ENCODE measurements around the gene UTP14C. TPM values are rescaled to one million over a fixed set of nuclear protein-coding genes. Genes with fewer than 3 reads are reported as not detected.
"Not testable (repeated sequence)": the region's sequence is repeated elsewhere in the genome, so short reads cannot be mapped to it uniquely, and the experiment has no call there.

The UTP14C gene
- total and polyA plus RNA-seq, 4 donors: 5.8 to 18.7 (median 9.6) TPM

DNA sequence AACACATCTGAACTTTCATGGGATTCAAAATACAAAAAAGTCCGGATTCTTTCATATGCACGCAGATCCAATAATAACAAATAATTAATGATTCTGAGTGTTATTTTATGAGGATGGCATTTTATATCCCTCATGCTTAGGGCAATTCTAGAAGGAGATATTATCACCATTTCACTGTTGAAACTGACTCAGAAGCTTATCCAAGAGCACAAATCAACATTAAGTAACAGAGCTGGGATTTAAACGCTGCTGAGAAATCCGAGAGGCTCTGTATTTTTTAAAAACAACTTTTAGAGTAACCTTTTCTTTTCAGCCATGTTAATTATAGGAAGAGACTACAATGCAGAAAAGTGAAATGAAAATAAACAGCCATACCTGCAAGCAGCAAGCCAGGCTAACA is 43.6 kb upstream of the UTP14C start:
- Histone ChIP-seq H3K27ac (ENCODE audit: low read depth in 1 of 2, low read length in 2 of 2) (no peak overlapping the region), H3K9me3 (ENCODE audit: control insufficient read depth in 4 of 4, low read length in 3 of 4) (no peaks in the 10 kb centered on the region), H3K27me3 (ENCODE audit: control insufficient read depth in 4 of 4, insufficient read depth in 4 of 4, low read length in 3 of 4) (no peaks in the 10 kb centered on the region), H3K36me3 (ENCODE audit: control insufficient read depth in 4 of 4, insufficient read depth in 3 of 4, low read depth in 1 of 4, low read length in 3 of 4) (no peaks in the 10 kb centered on the region), H3K4me3 (ENCODE audit: low read depth in 1 of 3, low read length in 3 of 3) (no peak overlapping the region), H3K4me1 (ENCODE audit: control insufficient read depth in 4 of 4, insufficient read depth in 4 of 4, low read length in 3 of 4) (peaks cover 0 to 15% (median 6%) of the 10 kb centered on the region in 4 donors), H3K9ac (ENCODE audit: low read depth in 1 of 2, low read length in 2 of 2) (no peak overlapping the region)
- WGBS: 64% methylated on average over 4 of the region's 4 CpGs
- DNase-seq (ENCODE audit: low spot score): no peak
- no peak for TF ChIP-seq NR2F2 (IDR thresholded peaks at IDR 0.05)
- no peak for TF ChIP-seq SP1 (IDR thresholded peaks at IDR 0.05)
- no peak for TF ChIP-seq TAF1 (conservative IDR thresholded peaks at IDR 0.05)
- TF ChIP-seq, protein P1, sequence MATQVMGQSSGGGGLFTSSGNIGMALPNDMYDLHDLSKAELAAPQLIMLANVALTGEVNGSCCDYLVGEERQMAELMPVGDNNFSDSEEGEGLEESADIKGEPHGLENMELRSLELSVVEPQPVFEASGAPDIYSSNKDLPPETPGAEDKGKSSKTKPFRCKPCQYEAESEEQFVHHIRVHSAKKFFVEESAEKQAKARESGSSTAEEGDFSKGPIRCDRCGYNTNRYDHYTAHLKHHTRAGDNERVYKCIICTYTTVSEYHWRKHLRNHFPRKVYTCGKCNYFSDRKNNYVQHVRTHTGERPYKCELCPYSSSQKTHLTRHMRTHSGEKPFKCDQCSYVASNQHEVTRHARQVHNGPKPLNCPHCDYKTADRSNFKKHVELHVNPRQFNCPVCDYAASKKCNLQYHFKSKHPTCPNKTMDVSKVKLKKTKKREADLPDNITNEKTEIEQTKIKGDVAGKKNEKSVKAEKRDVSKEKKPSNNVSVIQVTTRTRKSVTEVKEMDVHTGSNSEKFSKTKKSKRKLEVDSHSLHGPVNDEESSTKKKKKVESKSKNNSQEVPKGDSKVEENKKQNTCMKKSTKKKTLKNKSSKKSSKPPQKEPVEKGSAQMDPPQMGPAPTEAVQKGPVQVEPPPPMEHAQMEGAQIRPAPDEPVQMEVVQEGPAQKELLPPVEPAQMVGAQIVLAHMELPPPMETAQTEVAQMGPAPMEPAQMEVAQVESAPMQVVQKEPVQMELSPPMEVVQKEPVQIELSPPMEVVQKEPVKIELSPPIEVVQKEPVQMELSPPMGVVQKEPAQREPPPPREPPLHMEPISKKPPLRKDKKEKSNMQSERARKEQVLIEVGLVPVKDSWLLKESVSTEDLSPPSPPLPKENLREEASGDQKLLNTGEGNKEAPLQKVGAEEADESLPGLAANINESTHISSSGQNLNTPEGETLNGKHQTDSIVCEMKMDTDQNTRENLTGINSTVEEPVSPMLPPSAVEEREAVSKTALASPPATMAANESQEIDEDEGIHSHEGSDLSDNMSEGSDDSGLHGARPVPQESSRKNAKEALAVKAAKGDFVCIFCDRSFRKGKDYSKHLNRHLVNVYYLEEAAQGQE (IDR thresholded peaks at IDR 0.05): no peak
- TF ChIP-seq HNF4G (IDR thresholded peaks at IDR 0.05): no peak
- TF ChIP-seq, protein P2, sequence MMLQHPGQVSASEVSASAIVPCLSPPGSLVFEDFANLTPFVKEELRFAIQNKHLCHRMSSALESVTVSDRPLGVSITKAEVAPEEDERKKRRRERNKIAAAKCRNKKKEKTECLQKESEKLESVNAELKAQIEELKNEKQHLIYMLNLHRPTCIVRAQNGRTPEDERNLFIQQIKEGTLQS (IDR thresholded peaks at IDR 0.05): no peak
- TF ChIP-seq MAX (IDR thresholded peaks at IDR 0.05): no peak
- no peak for TF ChIP-seq RAD21 (IDR thresholded peaks at IDR 0.05)
- TF ChIP-seq FOXA2 (IDR thresholded peaks at IDR 0.05): no peak
- TF ChIP-seq FOXA1 (IDR thresholded peaks at IDR 0.05): no peak
- TF ChIP-seq EGR1 (IDR thresholded peaks at IDR 0.05; ENCODE audit: low read depth in 2 of 2): no peak
- TF ChIP-seq, protein P3, sequence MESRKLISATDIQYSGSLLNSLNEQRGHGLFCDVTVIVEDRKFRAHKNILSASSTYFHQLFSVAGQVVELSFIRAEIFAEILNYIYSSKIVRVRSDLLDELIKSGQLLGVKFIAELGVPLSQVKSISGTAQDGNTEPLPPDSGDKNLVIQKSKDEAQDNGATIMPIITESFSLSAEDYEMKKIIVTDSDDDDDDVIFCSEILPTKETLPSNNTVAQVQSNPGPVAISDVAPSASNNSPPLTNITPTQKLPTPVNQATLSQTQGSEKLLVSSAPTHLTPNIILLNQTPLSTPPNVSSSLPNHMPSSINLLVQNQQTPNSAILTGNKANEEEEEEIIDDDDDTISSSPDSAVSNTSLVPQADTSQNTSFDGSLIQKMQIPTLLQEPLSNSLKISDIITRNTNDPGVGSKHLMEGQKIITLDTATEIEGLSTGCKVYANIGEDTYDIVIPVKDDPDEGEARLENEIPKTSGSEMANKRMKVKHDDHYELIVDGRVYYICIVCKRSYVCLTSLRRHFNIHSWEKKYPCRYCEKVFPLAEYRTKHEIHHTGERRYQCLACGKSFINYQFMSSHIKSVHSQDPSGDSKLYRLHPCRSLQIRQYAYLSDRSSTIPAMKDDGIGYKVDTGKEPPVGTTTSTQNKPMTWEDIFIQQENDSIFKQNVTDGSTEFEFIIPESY (IDR thresholded peaks at IDR 0.05): no peak
- no peak for TF ChIP-seq GABPA (IDR thresholded peaks at IDR 0.05 in 1 of 2, conservative IDR thresholded peaks at IDR 0.05 in 1 of 2)

- H3K4me1 ChIP-seq (ENCODE audit: control insufficient read depth in 4 of 4, insufficient read depth in 4 of 4, low read length in 3 of 4): peaks cover 0 to 15% (median 6%) of the 10 kb centered on the region in 4 donors
- DNase-seq (ENCODE audit: low spot score): no peak
Measured at GRCh38 chr13:51981355-51981754, 43.1 kb upstream of the UTP14C start.

DNA sequence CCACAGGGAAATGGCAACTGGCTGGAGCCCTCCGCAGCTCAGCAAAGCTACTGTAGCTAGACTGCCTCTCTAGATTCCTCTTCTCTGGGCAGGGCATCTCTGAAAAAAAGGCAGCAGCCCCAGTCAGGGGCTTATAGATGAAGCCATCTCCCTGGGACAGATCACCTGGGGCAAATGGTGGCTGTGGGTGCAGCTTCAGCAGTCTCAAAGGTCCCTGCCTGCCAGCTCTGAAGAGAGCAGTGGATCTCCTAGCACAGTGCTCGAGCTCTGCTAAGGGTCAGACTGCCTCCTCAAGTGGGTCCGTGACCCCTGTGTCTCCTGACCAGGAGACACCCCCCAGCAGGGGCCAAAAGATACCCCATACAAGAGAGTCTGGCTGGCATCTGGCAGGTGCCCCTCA is 41.2 kb upstream of the UTP14C start:
- not testable (repeated sequence) for H3K36me3 ChIP-seq (ENCODE audit: control insufficient read depth in 4 of 4, insufficient read depth in 3 of 4, low read depth in 1 of 4, low read length in 3 of 4); H3K4me3 ChIP-seq (ENCODE audit: low read depth in 1 of 3, low read length in 3 of 3); DNase-seq (ENCODE audit: low spot score); H3K9ac ChIP-seq (ENCODE audit: low read depth in 1 of 2, low read length in 2 of 2); H3K9me3 ChIP-seq (ENCODE audit: control insufficient read depth in 4 of 4, low read length in 3 of 4); H3K27me3 ChIP-seq (ENCODE audit: control insufficient read depth in 4 of 4, insufficient read depth in 4 of 4, low read length in 3 of 4); H3K27ac ChIP-seq (ENCODE audit: low read depth in 1 of 2, low read length in 2 of 2)
- H3K4me1 ChIP-seq (ENCODE audit: control insufficient read depth in 4 of 4, insufficient read depth in 4 of 4, low read length in 3 of 4): peaks cover 0 to 15% (median 6%) of the 10 kb centered on the region in 4 donors
- 96% methylated on average over 3 of the region's 3 CpGs for WGBS

More at GRCh38 chr13:51981355-51981754, 43.1 kb upstream of the UTP14C start:
- TF ChIP-seq YY1 (IDR thresholded peaks at IDR 0.05) (no peak), TAF1 (conservative IDR thresholded peaks at IDR 0.05) (no peak), EGR1 (IDR thresholded peaks at IDR 0.05; ENCODE audit: low read depth in 2 of 2) (no peak)
- H3K9me3 ChIP-seq (ENCODE audit: control insufficient read depth in 4 of 4, low read length in 3 of 4): no peaks in the 10 kb centered on the region
- H3K4me3 ChIP-seq (ENCODE audit: low read depth in 1 of 3, low read length in 3 of 3): no peak overlapping the region
- no peaks in the 10 kb centered on the region for H3K27me3 ChIP-seq (ENCODE audit: control insufficient read depth in 4 of 4, insufficient read depth in 4 of 4, low read length in 3 of 4)
- 92% methylated on average over 4 of the region's 4 CpGs for WGBS
- no peak overlapping the region for H3K9ac ChIP-seq (ENCODE audit: low read depth in 1 of 2, low read length in 2 of 2)
- H3K36me3 ChIP-seq (ENCODE audit: control insufficient read depth in 4 of 4, insufficient read depth in 3 of 4, low read depth in 1 of 4, low read length in 3 of 4): no peaks in the 10 kb centered on the region
- H3K27ac ChIP-seq (ENCODE audit: low read depth in 1 of 2, low read length in 2 of 2): no peak overlapping the region

- not testable (repeated sequence) for H3K9ac ChIP-seq (ENCODE audit: low read depth in 1 of 2, low read length in 2 of 2); DNase-seq (ENCODE audit: low spot score); H3K36me3 ChIP-seq (ENCODE audit: control insufficient read depth in 4 of 4, insufficient read depth in 3 of 4, low read depth in 1 of 4, low read length in 3 of 4); H3K27me3 ChIP-seq (ENCODE audit: control insufficient read depth in 4 of 4, insufficient read depth in 4 of 4, low read length in 3 of 4); H3K27ac ChIP-seq (ENCODE audit: low read depth in 1 of 2, low read length in 2 of 2); H3K9me3 ChIP-seq (ENCODE audit: control insufficient read depth in 4 of 4, low read length in 3 of 4); H3K4me3 ChIP-seq (ENCODE audit: low read depth in 1 of 3, low read length in 3 of 3)
- 94% methylated on average over 4 of the region's 4 CpGs for WGBS
- peaks cover 0 to 11% (median 2%) of the 10 kb centered on the region in 4 donors for H3K4me1 ChIP-seq (ENCODE audit: control insufficient read depth in 4 of 4, insufficient read depth in 4 of 4, low read length in 3 of 4)
Measured at GRCh38 chr13:51984904-51985303, 39.6 kb upstream of the UTP14C start.
